GM23338 (cell line): ENCODE results near the gene GRID1. TPM values are rescaled to one million over a fixed set of nuclear protein-coding genes. Genes with fewer than 3 reads are reported as not detected.

Experiments used
- ATAC-seq: fragments of 200-7000 bp; cut with Tn5 transposase; 3 replicates; pipeline ENCODE4 v1.9.1; 2020
- DNase-seq: peaks from one replicate; pipeline ENCODE4 v3.0.0-alpha.2; 2015; ENCODE audit warnings: low spot score
- H2AFZ ChIP-seq: fragments of 200-600 bp; sonication (generic); 2 replicates; pipeline ENCODE4 v1.8.0; 2016; ENCODE audit warnings: antibody characterized with exemption, mild to moderate bottlenecking, moderate library complexity
- H3F3A ChIP-seq: fragments of 200-600 bp; sonication (generic); replicated peaks from 2 replicates; pipeline ENCODE4 v1.8.0; 2017; ENCODE audit warnings: antibody characterized with exemption, mixed run types, low read depth
- H3K27ac ChIP-seq: fragments of 200-600 bp; sonication (generic); 2 replicates; pipeline ENCODE4 v1.6.1; 2016; ENCODE audit warnings: low read depth
- H3K27me3 ChIP-seq: fragments of 200-600 bp; sonication (generic); 2 replicates; pipeline ENCODE4 v1.8.0; 2016; ENCODE audit warnings: mild to moderate bottlenecking, mixed run types, moderate library complexity; ENCODE audit not compliant: insufficient read depth
- H3K36me3 ChIP-seq: fragments of 200-600 bp; sonication (generic); 2 replicates; pipeline ENCODE4 v1.8.0; 2016; ENCODE audit warnings: mild to moderate bottlenecking; ENCODE audit not compliant: insufficient read depth
- H3K4me1 ChIP-seq: fragments of 200-600 bp; sonication (generic); 2 replicates; pipeline ENCODE4 v1.8.0; 2016; ENCODE audit warnings: mild to moderate bottlenecking, moderate library complexity; ENCODE audit not compliant: insufficient read depth
- H3K4me2 ChIP-seq: fragments of 200-600 bp; sonication (generic); 2 replicates; pipeline ENCODE4 v1.7.1; 2017; ENCODE audit warnings: mixed run types
- H3K4me3 ChIP-seq: fragments of 200-600 bp; sonication (generic); 2 replicates; pipeline ENCODE4 v1.6.1; 2016; ENCODE audit warnings: mixed run types
- H3K79me2 ChIP-seq: fragments of 200-600 bp; sonication (generic); replicated peaks from 2 replicates; pipeline ENCODE4 v1.8.0; 2017; ENCODE audit warnings: mild to moderate bottlenecking; ENCODE audit not compliant: insufficient read depth
- H3K9me2 ChIP-seq: fragments of 200-600 bp; sonication (generic); 2 replicates; pipeline ENCODE4 v1.8.0; 2017; ENCODE audit not compliant: insufficient read depth
- H4K20me1 ChIP-seq: fragments of 200-600 bp; sonication (generic); replicated peaks from 2 replicates; pipeline ENCODE4 v1.8.0; 2017; ENCODE audit warnings: mild to moderate bottlenecking; ENCODE audit not compliant: insufficient read depth
- H3K27ac Mint-ChIP-seq: 2 replicates; pipeline ENCODE4 v1.8.0; 2020; ENCODE audit warnings: inconsistent platforms, mild to moderate bottlenecking, moderate library complexity, mixed read lengths
- H3K27me3 Mint-ChIP-seq: 3 replicates; pipeline ENCODE4 v1.8.0; 2022; ENCODE audit warnings: low read depth, mild to moderate bottlenecking, moderate library complexity, mixed read lengths, inconsistent platforms; ENCODE audit not compliant: insufficient read depth, poor library complexity
- H3K36me3 Mint-ChIP-seq: 3 replicates; pipeline ENCODE4 v1.8.0; 2021; ENCODE audit warnings: low read depth, mild to moderate bottlenecking, inconsistent platforms, moderate library complexity, mixed read lengths
- H3K4me1 Mint-ChIP-seq: 3 replicates; pipeline ENCODE4 v1.8.0; 2020; ENCODE audit warnings: mild to moderate bottlenecking, inconsistent platforms, mixed read lengths
- H3K4me3 Mint-ChIP-seq: 3 replicates; pipeline ENCODE4 v1.8.0; 2021; ENCODE audit warnings: moderate library complexity, mild to moderate bottlenecking, inconsistent platforms, mixed read lengths
- H3K9me3 Mint-ChIP-seq: 3 replicates; pipeline ENCODE4 v1.8.0; 2020; ENCODE audit warnings: moderate library complexity, mild to moderate bottlenecking, inconsistent platforms, mixed read lengths
- ETS1 ChIP-seq: IDR thresholded peaks from 2 replicates; pipeline ENCODE4 v1.6.1; 2016; ENCODE audit warnings: antibody characterized with exemption
- EZH2 ChIP-seq: fragments of 200-600 bp; sonication (generic); IDR thresholded peaks from one replicate; pipeline ENCODE4 v1.8.0; 2017; ENCODE audit warnings: antibody characterized with exemption, mild to moderate bottlenecking, low read depth; ENCODE audit not compliant: unreplicated experiment
- EZH2phosphoT487 ChIP-seq: fragments of 200-600 bp; sonication (generic); IDR thresholded peaks from one replicate; pipeline ENCODE4 v1.8.1; 2018; ENCODE audit warnings: antibody characterized with exemption; ENCODE audit not compliant: unreplicated experiment
- NANOG ChIP-seq: IDR thresholded peaks from 2 replicates; pipeline ENCODE4 v1.6.1; 2016; ENCODE audit warnings: antibody characterized with exemption, borderline replicate concordance
- REST ChIP-seq: IDR thresholded peaks from one replicate; pipeline ENCODE4 v1.6.1; 2018; ENCODE audit warnings: antibody characterized with exemption; ENCODE audit not compliant: unreplicated experiment
- ZNF331 ChIP-seq: fragments of 250-450 bp; sonication (Bioruptor Pico); IDR thresholded peaks from 2 replicates; pipeline ENCODE4 v1.5.0; 2020; ENCODE audit warnings: low read depth, mild to moderate bottlenecking, moderate library complexity
- ZNF462 ChIP-seq: fragments of 250-450 bp; sonication (Bioruptor Pico); IDR thresholded peaks from 2 replicates; pipeline ENCODE4 v1.5.0; 2020; ENCODE audit warnings: mild to moderate bottlenecking, moderate library complexity
- polyA plus RNA-seq: library from polyadenylated mRNA; unstranded; fragments of >200 nt; fragmentation: Nextera tagmentation; extraction: Ambion mirVana; gene quantifications from 2 replicates; pipeline ENCODE4 v1.2.1, GENCODE V29; 2016
- total RNA-seq: library from RNA; depleted of rRNA; stranded (reverse); fragments of >200 nt; shearing (Covaris generic); gene quantifications from 2 replicates; pipeline ENCODE4 v1.2.3, GENCODE V29; 2014

GRID1 gene
- total and polyA plus RNA-seq, 2 experiments from 2014 or later: 0.14 to 0.15 TPM

- no peaks in the 10 kb centered on the region; the same call in 2 of the 3 replicates for H3K36me3 Mint-ChIP-seq
- no peak overlapping the region for H3K4me3 ChIP-seq
- ATAC-seq: no peak
- H3K4me3 Mint-ChIP-seq: no peak overlapping the region
- TF ChIP-seq REST (no peak), ZNF462 (no peak), EZH2 (no peak), ETS1 (no peak), NANOG (no peak), EZH2phosphoT487 (no peak), ZNF331 (CRISPR knock-in tag) (no peak)
- peaks cover 5% of the 10 kb centered on the region for H3K27me3 Mint-ChIP-seq
- H3K79me2 ChIP-seq: no peaks in the 10 kb centered on the region
- no peaks in the 10 kb centered on the region for H3K27me3 ChIP-seq
- H4K20me1 ChIP-seq: no peaks in the 10 kb centered on the region
- no peak overlapping the region for H3K4me2 ChIP-seq
- H3K9me2 ChIP-seq: no peaks in the 10 kb centered on the region
- H3F3A ChIP-seq: no peaks in the 10 kb centered on the region
- H3K4me1 ChIP-seq: no peaks in the 10 kb centered on the region
- H3K4me1 Mint-ChIP-seq: no peaks in the 10 kb centered on the region
- no peak overlapping the region for H2AFZ ChIP-seq
- no peak overlapping the region for H3K27ac Mint-ChIP-seq
- no peaks in the 10 kb centered on the region; the same call in 2 of the 3 replicates for H3K9me3 Mint-ChIP-seq
- H3K27ac ChIP-seq: no peak overlapping the region
- no peak for DNase-seq
- H3K36me3 ChIP-seq: no peaks in the 10 kb centered on the region
Observed at GRCh38 chr10:86188796-86189558, 177.6 kb downstream of the GRID1 start.
